WTC11 (cell line): ENCODE data around the gene SOX15. TPM values are rescaled to one million over a fixed set of nuclear protein-coding genes. Genes with fewer than 3 reads are reported as not detected.
A peak's percentile ranks its signal among the peaks of the same experiment; 100 is the strongest.

Experiments
- ATAC-seq: fragments of 200-7000 bp; cut with Tn5 transposase; 2 replicates; pipeline ENCODE4 v1.10.0; 2021; ENCODE audit warnings: mild to moderate bottlenecking, moderate library complexity
- CTCF ChIA-PET: fragments of 300-600 bp; sonication (Branson Sonifier 250); formaldehyde crosslinking; loops from one replicate; lab custom pipeline; 2021; ENCODE audit warnings: antibody characterized with exemption; lab: Charles Lee
- POLR2A ChIA-PET: fragments of 350-600 bp; sonication (Branson Sonifier 250); formaldehyde crosslinking; loops from one replicate; lab custom pipeline; 2021; ENCODE audit warnings: antibody characterized with exemption; lab: Charles Lee
- DNase-seq: peaks from one replicate; pipeline ENCODE4 v3.0.0; 2021; ENCODE audit warnings: low spot score
- H3K27ac Mint-ChIP-seq: 2 replicates; pipeline ENCODE4 v1.8.0; 2021; ENCODE audit warnings: mixed read lengths
- H3K27me3 Mint-ChIP-seq: 2 replicates; pipeline ENCODE4 v1.8.0; 2021; ENCODE audit warnings: low read depth, mild to moderate bottlenecking, moderate library complexity, mixed read lengths
- H3K36me3 Mint-ChIP-seq: 2 replicates; pipeline ENCODE4 v1.8.0; 2021; ENCODE audit warnings: mixed read lengths
- H3K4me1 Mint-ChIP-seq: 2 replicates; pipeline ENCODE4 v1.8.0; 2022; ENCODE audit warnings: mixed read lengths
- H3K4me3 Mint-ChIP-seq: 2 replicates; pipeline ENCODE4 v1.8.0; 2021; ENCODE audit warnings: mild to moderate bottlenecking, moderate library complexity, mixed read lengths
- H3K9me3 Mint-ChIP-seq: 2 replicates; pipeline ENCODE4 v1.8.0; 2021; ENCODE audit warnings: mixed read lengths
- CBFB ChIP-seq: sonication (generic); formaldehyde crosslinking; IDR thresholded peaks from 2 replicates; pipeline ENCODE4 v1.8.1; 2022; ENCODE audit warnings: mild to moderate bottlenecking, low read depth, missing genetic modification reagents
- FOXK1 ChIP-seq: sonication (generic); formaldehyde crosslinking; IDR thresholded peaks from 2 replicates; pipeline ENCODE4 v1.8.0; 2022; ENCODE audit warnings: mild to moderate bottlenecking, moderate library complexity, missing genetic modification reagents
- HMGXB4 ChIP-seq: sonication (generic); formaldehyde crosslinking; IDR thresholded peaks from 2 replicates; pipeline ENCODE4 v1.8.1; 2023; ENCODE audit warnings: mild to moderate bottlenecking, moderate library complexity, missing genetic modification reagents
- MYBL2 ChIP-seq: sonication (generic); formaldehyde crosslinking; IDR thresholded peaks from 2 replicates; pipeline ENCODE4 v1.8.1; 2023; ENCODE audit warnings: mild to moderate bottlenecking, moderate library complexity, missing genetic modification reagents
- NR2C2 ChIP-seq: sonication (generic); formaldehyde crosslinking; IDR thresholded peaks from 2 replicates; pipeline ENCODE4 v1.8.0; 2022; ENCODE audit warnings: mild to moderate bottlenecking, missing genetic modification reagents
- NR3C1 ChIP-seq: sonication (generic); formaldehyde crosslinking; conservative IDR thresholded peaks from 2 replicates; pipeline ENCODE4 v1.8.1; 2023; ENCODE audit warnings: low read depth, mild to moderate bottlenecking, missing genetic modification reagents
- RELA ChIP-seq: sonication (generic); formaldehyde crosslinking; IDR thresholded peaks from 2 replicates; pipeline ENCODE4 v1.8.1; 2022; ENCODE audit warnings: missing genetic modification reagents, mild to moderate bottlenecking, borderline replicate concordance
- STAT6 ChIP-seq: sonication (generic); formaldehyde crosslinking; conservative IDR thresholded peaks from 2 replicates; pipeline ENCODE4 v1.8.1; 2023; ENCODE audit warnings: mild to moderate bottlenecking, low read depth, missing genetic modification reagents, moderate library complexity
- ZBTB21 ChIP-seq: sonication (generic); formaldehyde crosslinking; IDR thresholded peaks from 2 replicates; pipeline ENCODE4 v1.8.1; 2023; ENCODE audit warnings: mild to moderate bottlenecking, missing genetic modification reagents, borderline replicate concordance
- ZNF512 ChIP-seq: sonication (generic); formaldehyde crosslinking; IDR thresholded peaks from 2 replicates; pipeline ENCODE4 v1.8.1; 2022; ENCODE audit warnings: missing genetic modification reagents, borderline replicate concordance
- total RNA-seq: library from RNA; stranded (reverse); gene quantifications from 3 replicates; pipeline ENCODE4 v1.2.3, GENCODE V29; 2021
- TF ChIP-seq, protein P1 (sequence below): fragments of 250-450 bp; sonication (Bioruptor Pico); IDR thresholded peaks from 2 replicates; pipeline ENCODE4 v1.9.0; 2021; ENCODE audit warnings: mild to moderate bottlenecking, borderline replicate concordance
- TF ChIP-seq, protein P2 (sequence below): sonication (generic); formaldehyde crosslinking; IDR thresholded peaks from 2 replicates; pipeline ENCODE4 v1.8.0; 2022; ENCODE audit warnings: mild to moderate bottlenecking, missing genetic modification reagents
- TF ChIP-seq, protein P3 (sequence below): sonication (generic); formaldehyde crosslinking; IDR thresholded peaks from 2 replicates; pipeline ENCODE4 v1.8.1; 2022; ENCODE audit warnings: low read depth, mild to moderate bottlenecking, moderate library complexity, missing genetic modification reagents, borderline replicate concordance
- TF ChIP-seq, protein P4 (sequence below): fragments of 250-450 bp; sonication (Bioruptor Pico); IDR thresholded peaks from 2 replicates; pipeline ENCODE4 v2.1.2; 2022; ENCODE audit warnings: mild to moderate bottlenecking, moderate library complexity
- TF ChIP-seq, protein P5 (sequence below): sonication (generic); formaldehyde crosslinking; IDR thresholded peaks from 2 replicates; pipeline ENCODE4 v1.8.1; 2022; ENCODE audit warnings: low read depth, missing genetic modification reagents, borderline replicate concordance

SOX15 gene
- total RNA-seq, 1 experiment from 2014 or later: 19.9 TPM

DNA sequence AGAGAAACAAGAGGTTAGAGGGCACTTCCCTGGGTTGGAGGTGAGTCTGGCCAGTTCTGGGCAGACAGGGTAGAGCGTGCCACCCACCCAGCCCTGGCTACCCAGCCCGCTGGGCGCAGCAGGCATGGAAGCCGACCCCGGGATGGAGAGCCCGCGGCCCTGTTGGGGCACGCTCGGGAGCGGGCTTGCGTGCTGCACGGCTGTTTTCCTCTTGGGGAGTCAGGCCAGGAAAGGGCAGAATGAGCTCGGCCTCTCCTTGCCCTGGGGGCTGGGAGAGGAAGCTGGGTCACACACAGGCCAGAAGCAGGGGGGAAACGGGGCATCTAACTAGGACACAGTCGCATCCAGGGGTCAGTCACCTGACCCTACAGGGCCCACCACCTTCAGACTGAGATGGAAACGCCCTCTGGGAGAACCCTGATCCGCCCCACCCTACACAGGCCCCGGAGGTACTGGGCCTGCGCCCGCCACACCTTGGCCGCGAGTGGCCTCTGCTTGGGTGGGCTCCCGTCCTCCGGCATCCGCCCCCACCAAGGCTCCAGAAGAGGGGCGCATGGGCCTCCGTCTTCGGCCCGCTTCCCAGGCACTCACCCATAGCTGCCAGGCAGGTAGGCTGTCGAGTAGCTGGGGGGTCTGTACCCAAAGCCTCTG is 1.2 kb downstream of the SOX15 start:
- Mint-ChIP-seq H3K9me3 (no peaks in the 10 kb centered on the region), H3K4me3 (peak overlapping the region; percentile 70), H3K27me3 (no peaks in the 10 kb centered on the region), H3K27ac (no peak overlapping the region), H3K36me3 (peaks cover 35% of the 10 kb centered on the region), H3K4me1 (peaks cover 39% of the 10 kb centered on the region)
- DNase-seq (no peak), ATAC-seq (peak; percentile 1)
- POLR2A ChIA-PET: interaction anchor here (0.6 to 4.6 kb wide), 18 partner anchors 9 to 186 kb away, joined by 3 to 41 read pairs (median 4); partner anchors contain the start of genes ATP1B2, CD68, EFNB3 and SAT2
- CTCF ChIA-PET: interaction anchor here (0.6 to 4.3 kb wide), 53 partner anchors 9 to 375 kb away, joined by 3 to 61 read pairs (median 5); partner anchors contain the start of genes ACAP1, ATP1B2, CD68 and DNAH2
- TF ChIP-seq, protein P1, sequence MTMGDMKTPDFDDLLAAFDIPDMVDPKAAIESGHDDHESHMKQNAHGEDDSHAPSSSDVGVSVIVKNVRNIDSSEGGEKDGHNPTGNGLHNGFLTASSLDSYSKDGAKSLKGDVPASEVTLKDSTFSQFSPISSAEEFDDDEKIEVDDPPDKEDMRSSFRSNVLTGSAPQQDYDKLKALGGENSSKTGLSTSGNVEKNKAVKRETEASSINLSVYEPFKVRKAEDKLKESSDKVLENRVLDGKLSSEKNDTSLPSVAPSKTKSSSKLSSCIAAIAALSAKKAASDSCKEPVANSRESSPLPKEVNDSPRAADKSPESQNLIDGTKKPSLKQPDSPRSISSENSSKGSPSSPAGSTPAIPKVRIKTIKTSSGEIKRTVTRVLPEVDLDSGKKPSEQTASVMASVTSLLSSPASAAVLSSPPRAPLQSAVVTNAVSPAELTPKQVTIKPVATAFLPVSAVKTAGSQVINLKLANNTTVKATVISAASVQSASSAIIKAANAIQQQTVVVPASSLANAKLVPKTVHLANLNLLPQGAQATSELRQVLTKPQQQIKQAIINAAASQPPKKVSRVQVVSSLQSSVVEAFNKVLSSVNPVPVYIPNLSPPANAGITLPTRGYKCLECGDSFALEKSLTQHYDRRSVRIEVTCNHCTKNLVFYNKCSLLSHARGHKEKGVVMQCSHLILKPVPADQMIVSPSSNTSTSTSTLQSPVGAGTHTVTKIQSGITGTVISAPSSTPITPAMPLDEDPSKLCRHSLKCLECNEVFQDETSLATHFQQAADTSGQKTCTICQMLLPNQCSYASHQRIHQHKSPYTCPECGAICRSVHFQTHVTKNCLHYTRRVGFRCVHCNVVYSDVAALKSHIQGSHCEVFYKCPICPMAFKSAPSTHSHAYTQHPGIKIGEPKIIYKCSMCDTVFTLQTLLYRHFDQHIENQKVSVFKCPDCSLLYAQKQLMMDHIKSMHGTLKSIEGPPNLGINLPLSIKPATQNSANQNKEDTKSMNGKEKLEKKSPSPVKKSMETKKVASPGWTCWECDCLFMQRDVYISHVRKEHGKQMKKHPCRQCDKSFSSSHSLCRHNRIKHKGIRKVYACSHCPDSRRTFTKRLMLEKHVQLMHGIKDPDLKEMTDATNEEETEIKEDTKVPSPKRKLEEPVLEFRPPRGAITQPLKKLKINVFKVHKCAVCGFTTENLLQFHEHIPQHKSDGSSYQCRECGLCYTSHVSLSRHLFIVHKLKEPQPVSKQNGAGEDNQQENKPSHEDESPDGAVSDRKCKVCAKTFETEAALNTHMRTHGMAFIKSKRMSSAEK (CRISPR knock-in tag): no peak
- TF ChIP-seq NR3C1: no peak
- TF ChIP-seq, protein P2, sequence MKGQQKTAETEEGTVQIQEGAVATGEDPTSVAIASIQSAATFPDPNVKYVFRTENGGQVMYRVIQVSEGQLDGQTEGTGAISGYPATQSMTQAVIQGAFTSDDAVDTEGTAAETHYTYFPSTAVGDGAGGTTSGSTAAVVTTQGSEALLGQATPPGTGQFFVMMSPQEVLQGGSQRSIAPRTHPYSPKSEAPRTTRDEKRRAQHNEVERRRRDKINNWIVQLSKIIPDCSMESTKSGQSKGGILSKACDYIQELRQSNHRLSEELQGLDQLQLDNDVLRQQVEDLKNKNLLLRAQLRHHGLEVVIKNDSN (CRISPR knock-in tag): 0 out of 2 replicates have a peak, but pooled peaks have one; percentile 25
- TF ChIP-seq, protein P3, sequence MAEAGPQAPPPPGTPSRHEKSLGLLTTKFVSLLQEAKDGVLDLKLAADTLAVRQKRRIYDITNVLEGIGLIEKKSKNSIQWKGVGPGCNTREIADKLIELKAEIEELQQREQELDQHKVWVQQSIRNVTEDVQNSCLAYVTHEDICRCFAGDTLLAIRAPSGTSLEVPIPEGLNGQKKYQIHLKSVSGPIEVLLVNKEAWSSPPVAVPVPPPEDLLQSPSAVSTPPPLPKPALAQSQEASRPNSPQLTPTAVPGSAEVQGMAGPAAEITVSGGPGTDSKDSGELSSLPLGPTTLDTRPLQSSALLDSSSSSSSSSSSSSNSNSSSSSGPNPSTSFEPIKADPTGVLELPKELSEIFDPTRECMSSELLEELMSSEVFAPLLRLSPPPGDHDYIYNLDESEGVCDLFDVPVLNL (CRISPR knock-in tag): no peak
- no peak for TF ChIP-seq ZNF512

DNA sequence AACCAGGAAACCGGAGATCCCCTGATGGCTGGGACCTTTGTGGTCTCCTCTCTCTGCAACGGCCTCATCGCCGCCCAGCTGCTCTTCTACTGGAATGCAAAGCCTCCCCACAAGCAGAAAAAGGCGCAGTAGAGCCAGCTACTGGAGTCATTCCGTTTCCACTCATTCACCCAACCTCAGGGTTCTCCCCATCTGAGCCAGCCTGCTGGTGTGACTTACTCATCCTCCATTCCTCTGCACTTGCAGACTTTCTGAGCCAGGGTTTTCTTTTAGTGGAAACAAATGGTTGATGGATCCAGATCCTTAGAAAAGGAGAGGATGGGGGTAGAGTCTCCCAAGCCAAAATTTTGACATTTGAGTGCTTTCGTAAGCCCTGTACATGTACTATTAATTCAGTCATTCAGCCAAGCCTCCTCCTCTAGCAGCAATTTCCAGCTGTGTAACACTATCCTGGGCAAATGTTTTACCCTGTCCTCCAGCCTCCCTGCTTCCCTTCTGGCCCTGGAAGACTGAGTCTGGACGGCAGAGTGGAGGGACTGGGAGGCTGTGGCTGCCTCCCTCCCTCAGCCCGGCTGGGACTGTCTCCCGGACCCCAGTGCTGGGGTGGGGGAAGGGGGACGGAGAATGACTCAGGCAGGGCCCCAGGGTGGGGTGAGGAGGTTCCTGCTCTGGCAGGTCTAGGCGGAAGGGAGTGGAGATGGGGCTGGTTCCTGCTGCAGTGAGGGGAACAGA is 2.3 kb downstream of the SOX15 start:
- Mint-ChIP-seq H3K4me3 (peak overlapping the region; percentile 70), H3K27ac (peak overlapping the region; percentile 38), H3K4me1 (peaks cover 43% of the 10 kb centered on the region), H3K9me3 (no peaks in the 10 kb centered on the region), H3K36me3 (peaks cover 26% of the 10 kb centered on the region), H3K27me3 (no peaks in the 10 kb centered on the region)
- DNase-seq: no peak
- no peak for ATAC-seq
- POLR2A ChIA-PET: interaction anchor here (0.9 to 4.6 kb wide), 3 partner anchors 99 to 258 kb away, joined by 3 to 41 read pairs (median 3); partner anchors contain the start of genes NEURL4, TP53 and WRAP53
- CTCF ChIA-PET: interaction anchor here (0.6 to 4.3 kb wide), 8 partner anchors 9 to 129 kb away, joined by 3 to 61 read pairs (median 4); partner anchors contain the start of genes FXR2, TNFSF13, TP53 and WRAP53
- no peak for TF ChIP-seq ZBTB21
- TF ChIP-seq NR2C2 (CRISPR knock-in tag): no peak
- TF ChIP-seq STAT6 (CRISPR knock-in tag): no peak
- TF ChIP-seq, protein P4, sequence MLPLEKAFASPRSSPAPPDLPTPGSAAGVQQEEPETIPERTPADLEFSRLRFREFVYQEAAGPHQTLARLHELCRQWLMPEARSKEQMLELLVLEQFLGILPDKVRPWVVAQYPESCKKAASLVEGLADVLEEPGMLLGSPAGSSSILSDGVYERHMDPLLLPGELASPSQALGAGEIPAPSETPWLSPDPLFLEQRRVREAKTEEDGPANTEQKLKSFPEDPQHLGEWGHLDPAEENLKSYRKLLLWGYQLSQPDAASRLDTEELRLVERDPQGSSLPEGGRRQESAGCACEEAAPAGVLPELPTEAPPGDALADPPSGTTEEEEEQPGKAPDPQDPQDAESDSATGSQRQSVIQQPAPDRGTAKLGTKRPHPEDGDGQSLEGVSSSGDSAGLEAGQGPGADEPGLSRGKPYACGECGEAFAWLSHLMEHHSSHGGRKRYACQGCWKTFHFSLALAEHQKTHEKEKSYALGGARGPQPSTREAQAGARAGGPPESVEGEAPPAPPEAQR (CRISPR knock-in tag): no peak
- TF ChIP-seq MYBL2: no peak
- no peak for TF ChIP-seq FOXK1 (CRISPR knock-in tag)
- TF ChIP-seq, protein P5, sequence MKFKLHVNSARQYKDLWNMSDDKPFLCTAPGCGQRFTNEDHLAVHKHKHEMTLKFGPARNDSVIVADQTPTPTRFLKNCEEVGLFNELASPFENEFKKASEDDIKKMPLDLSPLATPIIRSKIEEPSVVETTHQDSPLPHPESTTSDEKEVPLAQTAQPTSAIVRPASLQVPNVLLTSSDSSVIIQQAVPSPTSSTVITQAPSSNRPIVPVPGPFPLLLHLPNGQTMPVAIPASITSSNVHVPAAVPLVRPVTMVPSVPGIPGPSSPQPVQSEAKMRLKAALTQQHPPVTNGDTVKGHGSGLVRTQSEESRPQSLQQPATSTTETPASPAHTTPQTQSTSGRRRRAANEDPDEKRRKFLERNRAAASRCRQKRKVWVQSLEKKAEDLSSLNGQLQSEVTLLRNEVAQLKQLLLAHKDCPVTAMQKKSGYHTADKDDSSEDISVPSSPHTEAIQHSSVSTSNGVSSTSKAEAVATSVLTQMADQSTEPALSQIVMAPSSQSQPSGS (CRISPR knock-in tag): no peak
- no peak for TF ChIP-seq HMGXB4 (CRISPR knock-in tag)
- no peak for TF ChIP-seq RELA (CRISPR knock-in tag)
- TF ChIP-seq CBFB (CRISPR knock-in tag): no peak
